H9 (cell line): ENCODE data around the gene BST2. TPM values are rescaled to one million over a fixed set of nuclear protein-coding genes. Genes with fewer than 3 reads are reported as not detected.

Experiments used
- DNase-seq: peaks from one replicate; pipeline ENCODE4 v3.0.0-alpha.2; 2017
- H2AFZ ChIP-seq: one replicate; pipeline ENCODE4 v1.6.1; 2013; ENCODE audit warnings: mild to moderate bottlenecking, low read length, control low read depth, moderate library complexity
- H2AK5ac ChIP-seq: 2 replicates; pipeline ENCODE4 v1.6.1; 2013; ENCODE audit warnings: low read length, control low read depth, mixed read lengths; ENCODE audit not compliant: insufficient read length
- H2BK120ac ChIP-seq: one replicate; pipeline ENCODE4 v1.6.1; 2013; ENCODE audit warnings: low read depth, mild to moderate bottlenecking, low read length, control low read depth, inconsistent platforms; ENCODE audit not compliant: poor library complexity, severe bottlenecking
- H2BK12ac ChIP-seq: 2 replicates; pipeline ENCODE4 v1.6.1; 2013; ENCODE audit warnings: low read length, control low read depth, mixed read lengths, low read depth; ENCODE audit not compliant: insufficient read length
- H2BK15ac ChIP-seq: 2 replicates; pipeline ENCODE4 v1.6.1; 2013; ENCODE audit warnings: low read depth, low read length, control low read depth
- H2BK20ac ChIP-seq: one replicate; pipeline ENCODE4 v1.6.1; 2013; ENCODE audit warnings: low read depth, mild to moderate bottlenecking, low read length, control low read depth, inconsistent platforms; ENCODE audit not compliant: poor library complexity, severe bottlenecking
- H2BK5ac ChIP-seq: 2 replicates; pipeline ENCODE4 v1.6.1; 2013; ENCODE audit warnings: low read length, control low read depth, mixed read lengths; ENCODE audit not compliant: insufficient read length
- H3K14ac ChIP-seq: 2 replicates; pipeline ENCODE4 v1.6.1; 2013; ENCODE audit warnings: low read length, control low read depth; ENCODE audit not compliant: insufficient read depth
- H3K18ac ChIP-seq: 2 replicates; pipeline ENCODE4 v1.6.1; 2013; ENCODE audit warnings: low read depth, mild to moderate bottlenecking, mixed read lengths, low read length, control low read depth; ENCODE audit not compliant: insufficient read length
- H3K23ac ChIP-seq: 2 replicates; pipeline ENCODE4 v1.6.1; 2013; ENCODE audit warnings: low read length, control low read depth, mixed read lengths, low read depth; ENCODE audit not compliant: insufficient read length
- H3K23me2 ChIP-seq: 2 replicates; pipeline ENCODE4 v1.6.1; 2013; ENCODE audit warnings: low read depth, mild to moderate bottlenecking, mixed read lengths, low read length, control low read depth; ENCODE audit not compliant: insufficient read length, poor library complexity, severe bottlenecking
- H3K27ac ChIP-seq: 2 replicates; pipeline ENCODE4 v1.5.1; 2013; ENCODE audit warnings: low read length, control low read depth, mixed read lengths, low read depth; ENCODE audit not compliant: insufficient read length
- H3K27me3 ChIP-seq: 2 replicates; pipeline ENCODE4 v1.6.1; 2013; ENCODE audit warnings: low read length, control low read depth, inconsistent platforms; ENCODE audit not compliant: insufficient read depth
- H3K4ac ChIP-seq: 2 replicates; pipeline ENCODE4 v1.6.1; 2013; ENCODE audit warnings: low read depth, mild to moderate bottlenecking, control low read depth, inconsistent platforms, low read length, moderate library complexity
- H3K4me1 ChIP-seq: 2 replicates; pipeline ENCODE4 v1.6.1; 2013; ENCODE audit warnings: low read length, control low read depth, inconsistent platforms; ENCODE audit not compliant: insufficient read depth
- H3K4me2 ChIP-seq: 2 replicates; pipeline ENCODE4 v1.6.1; 2013; ENCODE audit warnings: low read length, control low read depth, mixed read lengths; ENCODE audit not compliant: insufficient read length, insufficient read depth
- H3K56ac ChIP-seq: 2 replicates; pipeline ENCODE4 v1.6.1; 2013; ENCODE audit warnings: low read depth, mild to moderate bottlenecking, mixed read lengths, low read length, control low read depth; ENCODE audit not compliant: insufficient read length
- H3K79me1 ChIP-seq: 2 replicates; pipeline ENCODE4 v1.6.1; 2013; ENCODE audit warnings: low read depth, mild to moderate bottlenecking, moderate library complexity, low read length, control low read depth, inconsistent platforms; ENCODE audit not compliant: insufficient read depth, poor library complexity, severe bottlenecking
- H3K79me2 ChIP-seq: 2 replicates; pipeline ENCODE4 v1.6.1; 2013; ENCODE audit warnings: low read length, control low read depth, inconsistent platforms; ENCODE audit not compliant: insufficient read depth
- H3K9ac ChIP-seq: 2 replicates; pipeline ENCODE4 v1.6.1; 2013; ENCODE audit warnings: low read length, control low read depth, mixed read lengths; ENCODE audit not compliant: insufficient read length; ENCODE audit errors: extremely low read depth
- H3K9me3 ChIP-seq: one replicate; pipeline ENCODE4 v1.6.1; 2013; ENCODE audit warnings: low read depth, low read length, inconsistent platforms; ENCODE audit not compliant: control insufficient read depth
- H3T11ph ChIP-seq: one replicate; pipeline ENCODE4 v1.6.1; 2013; ENCODE audit warnings: mild to moderate bottlenecking, low read length, control low read depth, inconsistent platforms
- H4K20me1 ChIP-seq: one replicate; pipeline ENCODE4 v1.6.1; 2013; ENCODE audit not compliant: control insufficient read depth, insufficient read length, insufficient read depth
- H4K5ac ChIP-seq: 2 replicates; pipeline ENCODE4 v1.6.1; 2013; ENCODE audit warnings: low read depth, mild to moderate bottlenecking, mixed read lengths, low read length, control low read depth; ENCODE audit not compliant: insufficient read length
- H4K8ac ChIP-seq: replicated peaks from 2 replicates; pipeline ENCODE4 v1.6.1; 2013; ENCODE audit warnings: low read length, control low read depth, mixed read lengths, low read depth; ENCODE audit not compliant: insufficient read length
- H4K91ac ChIP-seq: 2 replicates; pipeline ENCODE4 v1.6.1; 2013; ENCODE audit warnings: low read depth, mild to moderate bottlenecking, moderate library complexity, mixed read lengths, low read length, control low read depth; ENCODE audit not compliant: insufficient read length
- H3K27ac Mint-ChIP-seq, 3 experiments: 2 replicates in 2 of 3; 3 replicates in 1 of 3; pipeline ENCODE4 v1.8.0; 2020 to 2021; ENCODE audit warnings: mixed read lengths in 3 of 3, mild to moderate bottlenecking in 1 of 3, moderate library complexity in 1 of 3
- H3K27me3 Mint-ChIP-seq: 2 replicates; pipeline ENCODE4 v1.8.0; 2021; ENCODE audit warnings: low read depth, mild to moderate bottlenecking, moderate library complexity, mixed read lengths
- H3K36me3 Mint-ChIP-seq, 3 experiments: 2 replicates in 2 of 3; 3 replicates in 1 of 3; pipeline ENCODE4 v1.8.0; 2020 to 2021; ENCODE audit warnings: low read depth in 3 of 3, mixed read lengths in 3 of 3; ENCODE audit not compliant: insufficient read depth in 1 of 3
- H3K4me1 Mint-ChIP-seq, 2 experiments: 2 replicates each; pipeline ENCODE4 v1.8.0; 2020; ENCODE audit warnings: mixed read lengths in 2 of 2
- H3K4me3 Mint-ChIP-seq, 2 experiments: 2 replicates in 1 of 2; 3 replicates in 1 of 2; pipeline ENCODE4 v1.8.0; 2020 to 2021; ENCODE audit warnings: mild to moderate bottlenecking in 2 of 2, mixed read lengths in 2 of 2, moderate library complexity in 1 of 2
- H3K9me3 Mint-ChIP-seq, 2 experiments: 2 replicates in 1 of 2; 3 replicates in 1 of 2; pipeline ENCODE4 v1.8.0; 2020; ENCODE audit warnings: mild to moderate bottlenecking in 2 of 2, mixed read lengths in 2 of 2, moderate library complexity in 1 of 2
- CTCF ChIP-seq: fragments of 200-600 bp; sonication (generic); conservative IDR thresholded peaks from 3 replicates; pipeline ENCODE4 v1.8.0; 2021; ENCODE audit warnings: antibody characterized with exemption, mild to moderate bottlenecking
- WGBS: extraction: QIAGEN DNeasy Blood & Tissue Kit; methylation state at CpG from one replicate; pipeline ENCODE4 v1.1.7; 2013; ENCODE audit warnings: missing lambda C conversion rate, low lambda C conversion rate, mixed read lengths; ENCODE audit not compliant: insufficient read length; ENCODE audit errors: extremely low coverage; 5-methylcytosine and 5-hydroxymethylcytosine counted together
- total RNA-seq: library from RNA; stranded (reverse); gene quantifications from 2 replicates; pipeline ENCODE4 v1.2.1, GENCODE V29; 2021

The BST2 gene
- total RNA-seq, 1 experiment from 2014 or later, result 63.3 TPM

- H2BK120ac ChIP-seq, result no peak overlapping the region
- H3K23me2 ChIP-seq, result no peaks in the 10 kb centered on the region
- no peak overlapping the region for H2BK15ac ChIP-seq
- H2AK5ac ChIP-seq, result no peak overlapping the region
- H3T11ph ChIP-seq, result no peak overlapping the region
- no peaks in the 10 kb centered on the region for H3K79me1 ChIP-seq
- H2BK12ac ChIP-seq, result no peak overlapping the region
- no peak overlapping the region for H2BK5ac ChIP-seq
- no peak overlapping the region for H2BK20ac ChIP-seq
- WGBS, result no CpG with 5 or more reads among the region's 4 CpGs
- H4K8ac ChIP-seq, result no peak overlapping the region
- Mint-ChIP-seq H3K4me1 (peaks cover 10 to 19% of the 10 kb centered on the region in 2 experiments), H3K36me3 (peaks cover 0 to 2% (median 0%) of the 10 kb centered on the region in 3 experiments; a peak in 2 of 7 replicates), H3K27ac (no peak overlapping the region), H3K4me3 (no peak overlapping the region), H3K9me3 (peaks cover 0 to 5% of the 10 kb centered on the region in 2 experiments; a peak in 1 of 5 replicates), H3K27me3 (peaks cover 63% of the 10 kb centered on the region)
- H3K23ac ChIP-seq, result no peak overlapping the region
- DNase-seq, result no peak
- no peak overlapping the region for H3K14ac ChIP-seq
- no peak for TF ChIP-seq CTCF
- H3K9ac ChIP-seq, result no peak overlapping the region
- no peak overlapping the region for H2AFZ ChIP-seq
- H3K4me2 ChIP-seq, result no peak overlapping the region
- H3K79me2 ChIP-seq, result no peaks in the 10 kb centered on the region
- no peak overlapping the region for H3K56ac ChIP-seq
- no peak overlapping the region for H4K91ac ChIP-seq
- no peak overlapping the region for H3K4ac ChIP-seq
- peaks cover 6% of the 10 kb centered on the region; the same call in 1 of the 2 replicates for H3K27me3 ChIP-seq
- H3K4me1 ChIP-seq, result no peaks in the 10 kb centered on the region
- H3K18ac ChIP-seq, result no peak overlapping the region
- no peak overlapping the region for H3K27ac ChIP-seq
- H3K9me3 ChIP-seq, result no peaks in the 10 kb centered on the region
- no peak overlapping the region for H4K5ac ChIP-seq
- H4K20me1 ChIP-seq, result peaks cover 4% of the 10 kb centered on the region
Measured at GRCh38 chr19:17451820-17452219, 46.4 kb upstream of the BST2 start.
